HL-60/S4 treated with retinoic acid at 250 ng/mL for 4 days and 3 days (cell line): ENCODE results near the gene CRACDL.
"Not testable (repeated sequence)": the region's sequence is repeated elsewhere in the genome, so short reads cannot be mapped to it uniquely, and the experiment has no call there.

Experiments
- in situ Hi-C: fragments of 300-500 bp; cut with MboI; formaldehyde crosslinking; loops from 2 replicates; pipeline ENCODE4 v1.7.0; 2022; ENCODE audit warnings: low sequenced_read_pairs

Gene CRACDL

GRCh38 chr2:98907966-98908905 is 27.8 kb downstream of the CRACDL start:
- in situ Hi-C loops: no loop called here

GRCh38 chr2:98907385-98907784 is 28.6 kb downstream of the CRACDL start:
- in situ Hi-C loops: no loop called here

- in situ Hi-C loops: no loop called here
These were observed 32.1 kb downstream of the CRACDL start for GRCh38 chr2:98903767-98904485.

- in situ Hi-C loops: no loop called here
These were observed 33.0 kb downstream of the CRACDL start for GRCh38 chr2:98903064-98903355.

- in situ Hi-C loops: no loop called here
These were observed 33.6 kb downstream of the CRACDL start for GRCh38 chr2:98902209-98903063.

GRCh38 chr2:98901702-98902101 is 34.3 kb downstream of the CRACDL start:
- in situ Hi-C loops: no loop called here

- in situ Hi-C loops: no loop called here
These were observed 34.7 kb downstream of the CRACDL start for GRCh38 chr2:98901291-98901690.

GRCh38 chr2:98900721-98901120 is 35.3 kb downstream of the CRACDL start:
- in situ Hi-C loops: no loop called here

GRCh38 chr2:98899703-98900078 is 36.3 kb downstream of the CRACDL start:
- in situ Hi-C loops: not testable (repeated sequence)

- in situ Hi-C loops: no loop called here
These were observed 36.9 kb downstream of the CRACDL start for GRCh38 chr2:98899041-98899702.

GRCh38 chr2:98898423-98898841 is 37.6 kb downstream of the CRACDL start:
- in situ Hi-C loops: no loop called here

GRCh38 chr2:98897746-98898145 is 38.3 kb downstream of the CRACDL start:
- in situ Hi-C loops: no loop called here

- in situ Hi-C loops: no loop called here
These were observed 39.1 kb downstream of the CRACDL start for GRCh38 chr2:98896944-98897343.

GRCh38 chr2:98896416-98896815 is 39.6 kb downstream of the CRACDL start:
- in situ Hi-C loops: no loop called here

- in situ Hi-C loops: no loop called here
These were observed 40.1 kb downstream of the CRACDL start for GRCh38 chr2:98895901-98896300.

GRCh38 chr2:98895221-98895620 is 40.8 kb downstream of the CRACDL start:
- in situ Hi-C loops: no loop called here

- in situ Hi-C loops: no loop called here
These were observed 41.6 kb downstream of the CRACDL start for GRCh38 chr2:98894331-98895000.

- in situ Hi-C loops: no loop called here
These were observed 42.1 kb downstream of the CRACDL start for GRCh38 chr2:98893911-98894321.

- in situ Hi-C loops: no loop called here
These were observed 43.2 kb downstream of the CRACDL start for GRCh38 chr2:98892871-98893270.

- in situ Hi-C loops: no loop called here
These were observed 44.4 kb downstream of the CRACDL start for GRCh38 chr2:98891591-98891990.
